H9 (cell line): Measurements from ENCODE around the gene ANK2. TPM values are rescaled to one million over a fixed set of nuclear protein-coding genes. Genes with fewer than 3 reads are reported as not detected.
A peak's percentile ranks its signal among the peaks of the same experiment; 100 is the strongest.

Source experiments
- DNase-seq: peaks from one replicate; pipeline ENCODE4 v3.0.0-alpha.2; 2017
- H2AFZ ChIP-seq: one replicate; pipeline ENCODE4 v1.6.1; 2013; ENCODE audit warnings: mild to moderate bottlenecking, low read length, control low read depth, moderate library complexity
- H2AK5ac ChIP-seq: 2 replicates; pipeline ENCODE4 v1.6.1; 2013; ENCODE audit warnings: low read length, control low read depth, mixed read lengths; ENCODE audit not compliant: insufficient read length
- H2BK120ac ChIP-seq: one replicate; pipeline ENCODE4 v1.6.1; 2013; ENCODE audit warnings: low read depth, mild to moderate bottlenecking, low read length, control low read depth, inconsistent platforms; ENCODE audit not compliant: poor library complexity, severe bottlenecking
- H2BK12ac ChIP-seq: 2 replicates; pipeline ENCODE4 v1.6.1; 2013; ENCODE audit warnings: low read length, control low read depth, mixed read lengths, low read depth; ENCODE audit not compliant: insufficient read length
- H2BK15ac ChIP-seq: 2 replicates; pipeline ENCODE4 v1.6.1; 2013; ENCODE audit warnings: low read depth, low read length, control low read depth
- H2BK20ac ChIP-seq: one replicate; pipeline ENCODE4 v1.6.1; 2013; ENCODE audit warnings: low read depth, mild to moderate bottlenecking, low read length, control low read depth, inconsistent platforms; ENCODE audit not compliant: poor library complexity, severe bottlenecking
- H2BK5ac ChIP-seq: 2 replicates; pipeline ENCODE4 v1.6.1; 2013; ENCODE audit warnings: low read length, control low read depth, mixed read lengths; ENCODE audit not compliant: insufficient read length
- H3K14ac ChIP-seq: 2 replicates; pipeline ENCODE4 v1.6.1; 2013; ENCODE audit warnings: low read length, control low read depth; ENCODE audit not compliant: insufficient read depth
- H3K18ac ChIP-seq: 2 replicates; pipeline ENCODE4 v1.6.1; 2013; ENCODE audit warnings: low read depth, mild to moderate bottlenecking, mixed read lengths, low read length, control low read depth; ENCODE audit not compliant: insufficient read length
- H3K23ac ChIP-seq: 2 replicates; pipeline ENCODE4 v1.6.1; 2013; ENCODE audit warnings: low read length, control low read depth, mixed read lengths, low read depth; ENCODE audit not compliant: insufficient read length
- H3K23me2 ChIP-seq: 2 replicates; pipeline ENCODE4 v1.6.1; 2013; ENCODE audit warnings: low read depth, mild to moderate bottlenecking, mixed read lengths, low read length, control low read depth; ENCODE audit not compliant: insufficient read length, poor library complexity, severe bottlenecking
- H3K27ac ChIP-seq: 2 replicates; pipeline ENCODE4 v1.5.1; 2013; ENCODE audit warnings: low read length, control low read depth, mixed read lengths, low read depth; ENCODE audit not compliant: insufficient read length
- H3K27me3 ChIP-seq: 2 replicates; pipeline ENCODE4 v1.6.1; 2013; ENCODE audit warnings: low read length, control low read depth, inconsistent platforms; ENCODE audit not compliant: insufficient read depth
- H3K4ac ChIP-seq: 2 replicates; pipeline ENCODE4 v1.6.1; 2013; ENCODE audit warnings: low read depth, mild to moderate bottlenecking, control low read depth, inconsistent platforms, low read length, moderate library complexity
- H3K4me1 ChIP-seq: 2 replicates; pipeline ENCODE4 v1.6.1; 2013; ENCODE audit warnings: low read length, control low read depth, inconsistent platforms; ENCODE audit not compliant: insufficient read depth
- H3K4me2 ChIP-seq: 2 replicates; pipeline ENCODE4 v1.6.1; 2013; ENCODE audit warnings: low read length, control low read depth, mixed read lengths; ENCODE audit not compliant: insufficient read length, insufficient read depth
- H3K56ac ChIP-seq: 2 replicates; pipeline ENCODE4 v1.6.1; 2013; ENCODE audit warnings: low read depth, mild to moderate bottlenecking, mixed read lengths, low read length, control low read depth; ENCODE audit not compliant: insufficient read length
- H3K79me1 ChIP-seq: 2 replicates; pipeline ENCODE4 v1.6.1; 2013; ENCODE audit warnings: low read depth, mild to moderate bottlenecking, moderate library complexity, low read length, control low read depth, inconsistent platforms; ENCODE audit not compliant: insufficient read depth, poor library complexity, severe bottlenecking
- H3K79me2 ChIP-seq: 2 replicates; pipeline ENCODE4 v1.6.1; 2013; ENCODE audit warnings: low read length, control low read depth, inconsistent platforms; ENCODE audit not compliant: insufficient read depth
- H3K9ac ChIP-seq: 2 replicates; pipeline ENCODE4 v1.6.1; 2013; ENCODE audit warnings: low read length, control low read depth, mixed read lengths; ENCODE audit not compliant: insufficient read length; ENCODE audit errors: extremely low read depth
- H3K9me3 ChIP-seq: one replicate; pipeline ENCODE4 v1.6.1; 2013; ENCODE audit warnings: low read depth, low read length, inconsistent platforms; ENCODE audit not compliant: control insufficient read depth
- H3T11ph ChIP-seq: one replicate; pipeline ENCODE4 v1.6.1; 2013; ENCODE audit warnings: mild to moderate bottlenecking, low read length, control low read depth, inconsistent platforms
- H4K20me1 ChIP-seq: one replicate; pipeline ENCODE4 v1.6.1; 2013; ENCODE audit not compliant: control insufficient read depth, insufficient read length, insufficient read depth
- H4K5ac ChIP-seq: 2 replicates; pipeline ENCODE4 v1.6.1; 2013; ENCODE audit warnings: low read depth, mild to moderate bottlenecking, mixed read lengths, low read length, control low read depth; ENCODE audit not compliant: insufficient read length
- H4K8ac ChIP-seq: replicated peaks from 2 replicates; pipeline ENCODE4 v1.6.1; 2013; ENCODE audit warnings: low read length, control low read depth, mixed read lengths, low read depth; ENCODE audit not compliant: insufficient read length
- H4K91ac ChIP-seq: 2 replicates; pipeline ENCODE4 v1.6.1; 2013; ENCODE audit warnings: low read depth, mild to moderate bottlenecking, moderate library complexity, mixed read lengths, low read length, control low read depth; ENCODE audit not compliant: insufficient read length
- H3K27ac Mint-ChIP-seq, 3 experiments: 2 replicates in 2 of 3; 3 replicates in 1 of 3; pipeline ENCODE4 v1.8.0; 2020 to 2021; ENCODE audit warnings: mixed read lengths in 3 of 3, mild to moderate bottlenecking in 1 of 3, moderate library complexity in 1 of 3
- H3K27me3 Mint-ChIP-seq: 2 replicates; pipeline ENCODE4 v1.8.0; 2021; ENCODE audit warnings: low read depth, mild to moderate bottlenecking, moderate library complexity, mixed read lengths
- H3K36me3 Mint-ChIP-seq, 3 experiments: 2 replicates in 2 of 3; 3 replicates in 1 of 3; pipeline ENCODE4 v1.8.0; 2020 to 2021; ENCODE audit warnings: low read depth in 3 of 3, mixed read lengths in 3 of 3; ENCODE audit not compliant: insufficient read depth in 1 of 3
- H3K4me1 Mint-ChIP-seq, 2 experiments: 2 replicates each; pipeline ENCODE4 v1.8.0; 2020; ENCODE audit warnings: mixed read lengths in 2 of 2
- H3K4me3 Mint-ChIP-seq, 2 experiments: 2 replicates in 1 of 2; 3 replicates in 1 of 2; pipeline ENCODE4 v1.8.0; 2020 to 2021; ENCODE audit warnings: mild to moderate bottlenecking in 2 of 2, mixed read lengths in 2 of 2, moderate library complexity in 1 of 2
- H3K9me3 Mint-ChIP-seq, 2 experiments: 2 replicates in 1 of 2; 3 replicates in 1 of 2; pipeline ENCODE4 v1.8.0; 2020; ENCODE audit warnings: mild to moderate bottlenecking in 2 of 2, mixed read lengths in 2 of 2, moderate library complexity in 1 of 2
- CTCF ChIP-seq: fragments of 200-600 bp; sonication (generic); conservative IDR thresholded peaks from 3 replicates; pipeline ENCODE4 v1.8.0; 2021; ENCODE audit warnings: antibody characterized with exemption, mild to moderate bottlenecking
- WGBS: extraction: QIAGEN DNeasy Blood & Tissue Kit; methylation state at CpG from one replicate; pipeline ENCODE4 v1.1.7; 2013; ENCODE audit warnings: missing lambda C conversion rate, low lambda C conversion rate, mixed read lengths; ENCODE audit not compliant: insufficient read length; ENCODE audit errors: extremely low coverage; 5-methylcytosine and 5-hydroxymethylcytosine counted together
- total RNA-seq: library from RNA; stranded (reverse); gene quantifications from 2 replicates; pipeline ENCODE4 v1.2.1, GENCODE V29; 2021

The ANK2 gene
- total RNA-seq, 1 experiment from 2014 or later = 36.8 TPM

- Histone ChIP-seq H3K27ac (peak overlapping the region; percentile 10), H3K79me1 (no peaks in the 10 kb centered on the region), H2BK120ac (no peak overlapping the region), H2BK12ac (no peak overlapping the region), H2BK15ac (no peak overlapping the region), H3K56ac (no peak overlapping the region), H3K9me3 (no peaks in the 10 kb centered on the region), H3K9ac (no peak overlapping the region), H4K8ac (no peak overlapping the region), H3K18ac (no peak overlapping the region), H3T11ph (no peak overlapping the region), H3K4ac (no peak overlapping the region), H2BK5ac (no peak overlapping the region), H3K23ac (no peak overlapping the region), H2AFZ (no peak overlapping the region), H4K5ac (no peak overlapping the region), H3K14ac (no peak overlapping the region), H4K20me1 (no peaks in the 10 kb centered on the region), H3K4me1 (peaks cover 11% of the 10 kb centered on the region), H3K79me2 (no peaks in the 10 kb centered on the region), H2AK5ac (no peak overlapping the region), H3K23me2 (no peaks in the 10 kb centered on the region), H4K91ac (no peak overlapping the region), H3K27me3 (no peaks in the 10 kb centered on the region), H3K4me2 (peak overlapping the region; percentile 29), H2BK20ac (no peak overlapping the region)
- H3K27ac Mint-ChIP-seq = peak overlapping the region; percentile 92 to 97 (median 97); a peak in 6 of 7 replicates
- no peaks in the 10 kb centered on the region for H3K27me3 Mint-ChIP-seq
- WGBS = no CpG with 5 or more reads among the region's 1 CpG
- no peak for DNase-seq
- H3K9me3 Mint-ChIP-seq = peaks cover 0 to under 1% of the 10 kb centered on the region in 2 experiments; a peak in 1 of 5 replicates
- no peak for TF ChIP-seq CTCF
- H3K36me3 Mint-ChIP-seq = peaks cover 2 to 8% (median 2%) of the 10 kb centered on the region in 3 experiments; a peak in 6 of 7 replicates
- H3K4me1 Mint-ChIP-seq = peaks cover 71 to 79% of the 10 kb centered on the region in 2 experiments
- H3K4me3 Mint-ChIP-seq = peak overlapping the region in 1 of 2 experiments; percentile 67; a peak in 4 of 5 replicates
Observed at GRCh38 chr4:113145147-113145518, 95.7 kb downstream of the ANK2 start.
